BLaER1 treated with 17β-estradiol and CSF1 and Interleukin-3, amounts not matched to agents 10 nM and 100 nM (cell line): ENCODE data around the gene STAP2.
A peak's percentile ranks its signal among the peaks of the same experiment; 100 is the strongest.
"Not testable (repeated sequence)": the region's sequence is repeated elsewhere in the genome, so short reads cannot be mapped to it uniquely, and the experiment has no call there.

Experiments
- H3K27ac ChIP-seq, 11 experiments: shearing (Covaris generic); formaldehyde crosslinking; 2 replicates each; pipeline ENCODE4 v1.8.1; 2022
- H3K27me3 ChIP-seq, 11 experiments: shearing (Covaris generic); formaldehyde crosslinking; 2 replicates each; pipeline ENCODE4 v1.8.1; 2022
- H3K36me3 ChIP-seq, 11 experiments: shearing (Covaris generic); formaldehyde crosslinking; 2 replicates each; pipeline ENCODE4 v1.8.1; 2022
- H3K4me1 ChIP-seq, 10 experiments: shearing (Covaris generic); formaldehyde crosslinking; 2 replicates each; pipeline ENCODE4 v1.8.1; 2022
- H3K4me2 ChIP-seq, 11 experiments: shearing (Covaris generic); formaldehyde crosslinking; 2 replicates each; pipeline ENCODE4 v1.8.1; 2022
- H3K4me3 ChIP-seq, 10 experiments: shearing (Covaris generic); formaldehyde crosslinking; 2 replicates each; pipeline ENCODE4 v1.8.1; 2022
- H3K9ac ChIP-seq, 11 experiments: shearing (Covaris generic); formaldehyde crosslinking; 2 replicates each; pipeline ENCODE4 v1.8.1; 2022
- H3K9me3 ChIP-seq, 11 experiments: shearing (Covaris generic); formaldehyde crosslinking; replicated peaks in 1 of 11; 2 replicates each; pipeline ENCODE4 v1.8.1; 2022
- H4K20me1 ChIP-seq, 11 experiments: shearing (Covaris generic); formaldehyde crosslinking; 2 replicates each; pipeline ENCODE4 v1.8.1; 2022
- Cebpa-rat ChIP-seq, 11 experiments: shearing (Covaris generic); IDR thresholded peaks; 2 replicates each; pipeline ENCODE4 v1.8.1; 2022

The STAP2 gene

GRCh38 chr19:4298810-4299550, 39.6 kb downstream of the STAP2 start:
- H3K27ac ChIP-seq: no peak overlapping the region
- no peak overlapping the region for H3K4me3 ChIP-seq
- H4K20me1 ChIP-seq: peaks cover 0 to 4% (median 0%) of the 10 kb centered on the region in 11 experiments; a peak in 1 of 22 replicates
- no peaks in the 10 kb centered on the region for H3K9me3 ChIP-seq
- H3K27me3 ChIP-seq: no peaks in the 10 kb centered on the region
- peak overlapping the region in 1 of 11 experiments; percentile 57; a peak in 2 of 22 replicates for H3K9ac ChIP-seq
- H3K4me2 ChIP-seq: peak overlapping the region in 2 of 11 experiments; percentile 77; a peak in 2 of 22 replicates
- peaks cover 16 to 63% (median 55%) of the 10 kb centered on the region in 10 experiments for H3K4me1 ChIP-seq
- no peaks in the 10 kb centered on the region for H3K36me3 ChIP-seq
- TF ChIP-seq Cebpa-rat (IDR thresholded peaks at IDR 0.05): no peak

- Histone ChIP-seq H3K9ac (peak overlapping the region in 5 of 11 experiments; percentile 5 to 57 (median 46); a peak in 7 of 22 replicates), H4K20me1 (peaks cover 0 to 4% (median 0%) of the 10 kb centered on the region in 11 experiments; a peak in 1 of 22 replicates), H3K4me2 (peak overlapping the region in 7 of 11 experiments; percentile 9 to 77 (median 70); a peak in 10 of 22 replicates), H3K36me3 (no peaks in the 10 kb centered on the region), H3K9me3 (no peaks in the 10 kb centered on the region), H3K27me3 (no peaks in the 10 kb centered on the region), H3K4me3 (no peak overlapping the region), H3K27ac (peak overlapping the region in 2 of 11 experiments; percentile 18 to 33; a peak in 3 of 22 replicates), H3K4me1 (peaks cover 16 to 58% (median 50%) of the 10 kb centered on the region in 10 experiments)
- no peak for TF ChIP-seq Cebpa-rat (IDR thresholded peaks at IDR 0.05)
These were observed 40.5 kb downstream of the STAP2 start for GRCh38 chr19:4297901-4298809.

DNA sequence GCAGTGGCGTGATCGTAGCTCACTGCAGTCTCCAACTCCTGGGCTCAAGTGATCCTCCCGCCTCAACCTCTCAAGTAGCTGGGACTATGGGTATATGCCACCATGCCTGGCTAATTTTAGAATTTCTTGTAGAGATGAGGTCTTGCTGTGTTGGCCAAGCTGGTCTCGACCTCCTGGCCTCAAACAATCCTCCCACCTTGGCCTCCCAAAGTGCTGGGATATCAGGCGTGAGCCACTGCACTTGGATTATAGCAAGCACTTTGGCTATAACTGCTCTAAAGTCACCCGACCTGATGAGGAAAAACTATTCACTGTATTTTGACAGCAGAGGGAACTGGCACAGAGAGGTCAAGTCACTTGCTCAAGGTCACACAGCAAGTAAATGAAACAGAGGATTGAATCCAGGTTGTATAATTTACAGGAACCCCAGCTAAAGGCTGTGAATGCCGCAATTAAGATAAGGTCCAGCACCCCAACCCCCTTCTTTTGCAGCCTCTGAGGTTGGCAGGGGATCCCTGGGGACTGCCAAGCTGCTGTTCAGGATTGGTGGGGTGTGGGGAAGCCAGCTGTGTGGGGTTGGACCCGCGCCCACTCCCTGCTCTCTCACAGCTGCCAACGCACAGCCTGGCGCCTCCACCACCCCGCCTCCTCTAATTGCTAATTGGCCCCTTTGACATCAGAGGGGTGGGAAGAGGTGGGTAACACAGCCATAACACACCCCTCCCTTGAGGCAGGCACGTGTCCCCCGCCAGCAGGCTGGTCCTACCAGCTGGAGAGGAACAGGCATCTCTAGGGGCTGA, 42.5 kb downstream of the STAP2 start:
- Histone ChIP-seq H3K4me2 (peak overlapping the region; percentile 33 to 77 (median 70)), H4K20me1 (peaks cover 0 to 4% (median 0%) of the 10 kb centered on the region in 11 experiments; a peak in 1 of 22 replicates), H3K27ac (peak overlapping the region in 6 of 11 experiments; percentile 14 to 51 (median 26); a peak in 6 of 22 replicates), H3K36me3 (no peaks in the 10 kb centered on the region), H3K4me3 (no peak overlapping the region), H3K27me3 (no peaks in the 10 kb centered on the region), H3K9ac (peak overlapping the region in 4 of 11 experiments; percentile 0 to 53 (median 28); a peak in 4 of 22 replicates), H3K4me1 (peaks cover 5 to 38% (median 33%) of the 10 kb centered on the region in 10 experiments), H3K9me3 (no peaks in the 10 kb centered on the region)
- no peak for TF ChIP-seq Cebpa-rat (IDR thresholded peaks at IDR 0.05)

DNA sequence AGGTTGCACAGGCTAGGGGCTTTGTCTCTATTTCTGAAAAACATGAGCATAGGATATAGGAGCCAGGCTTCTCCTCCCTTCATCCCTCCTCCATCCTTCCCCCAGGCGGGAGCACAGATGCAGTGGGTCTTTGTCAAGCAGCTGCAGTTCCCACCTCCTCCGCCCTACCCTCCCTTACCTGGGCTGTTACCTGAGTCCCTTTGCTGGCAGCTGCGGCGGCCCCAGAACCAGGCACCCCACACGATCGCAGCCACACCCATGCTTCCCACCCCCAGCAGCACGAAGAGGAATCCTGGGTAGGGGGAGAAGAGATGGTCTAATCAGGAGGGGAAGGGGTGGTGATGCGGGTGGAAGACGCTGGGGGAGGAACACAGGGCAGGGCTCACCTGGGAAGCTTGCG, 44.2 kb downstream of the STAP2 start:
- H3K4me2 ChIP-seq: no peak overlapping the region
- H3K9ac ChIP-seq: no peak overlapping the region

DNA sequence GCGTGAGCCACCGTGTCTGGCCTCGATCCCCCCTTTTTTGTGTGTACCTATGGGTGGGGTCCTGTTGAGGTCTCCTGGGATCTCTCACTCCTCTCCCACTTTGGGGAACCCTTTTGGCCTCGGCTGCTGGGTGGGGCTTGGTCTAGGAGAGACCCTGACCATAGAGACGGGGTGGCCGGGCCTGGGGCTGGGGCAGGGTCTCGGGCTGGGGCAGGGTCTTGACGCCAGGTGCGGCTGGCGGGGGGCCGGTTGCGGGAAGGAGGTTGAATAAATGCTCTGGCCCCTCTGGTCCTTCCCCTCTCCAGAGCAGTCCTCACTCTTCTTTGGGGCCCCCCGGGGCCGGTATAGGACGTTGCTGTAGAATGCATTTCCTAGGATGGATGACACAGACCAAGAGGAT, 46.1 kb downstream of the STAP2 start:
- H3K9ac ChIP-seq: no peak overlapping the region
- H3K36me3 ChIP-seq: no peaks in the 10 kb centered on the region
- H3K27ac ChIP-seq: no peak overlapping the region
- no peak for TF ChIP-seq Cebpa-rat (IDR thresholded peaks at IDR 0.05)
- H3K4me3 ChIP-seq: no peak overlapping the region
- H4K20me1 ChIP-seq: peaks cover 0 to 4% (median 0%) of the 10 kb centered on the region in 11 experiments; a peak in 1 of 22 replicates
- no peaks in the 10 kb centered on the region for H3K27me3 ChIP-seq
- no peak overlapping the region for H3K4me2 ChIP-seq
- H3K9me3 ChIP-seq: no peaks in the 10 kb centered on the region
- peaks cover 5 to 22% (median 21%) of the 10 kb centered on the region in 10 experiments for H3K4me1 ChIP-seq

More for the DNA sequence above, 44.2 kb downstream of the STAP2 start:
- TF ChIP-seq Cebpa-rat (IDR thresholded peaks at IDR 0.05): no peak
- no peaks in the 10 kb centered on the region for H3K27me3 ChIP-seq
- H3K4me1 ChIP-seq: peaks cover 5 to 37% (median 33%) of the 10 kb centered on the region in 10 experiments
- peaks cover 0 to 4% (median 0%) of the 10 kb centered on the region in 11 experiments; a peak in 1 of 22 replicates for H4K20me1 ChIP-seq
- no peak overlapping the region; a peak in 1 of 22 replicates for H3K27ac ChIP-seq
- H3K4me3 ChIP-seq: no peak overlapping the region
- H3K9me3 ChIP-seq: no peaks in the 10 kb centered on the region
- no peaks in the 10 kb centered on the region for H3K36me3 ChIP-seq

DNA sequence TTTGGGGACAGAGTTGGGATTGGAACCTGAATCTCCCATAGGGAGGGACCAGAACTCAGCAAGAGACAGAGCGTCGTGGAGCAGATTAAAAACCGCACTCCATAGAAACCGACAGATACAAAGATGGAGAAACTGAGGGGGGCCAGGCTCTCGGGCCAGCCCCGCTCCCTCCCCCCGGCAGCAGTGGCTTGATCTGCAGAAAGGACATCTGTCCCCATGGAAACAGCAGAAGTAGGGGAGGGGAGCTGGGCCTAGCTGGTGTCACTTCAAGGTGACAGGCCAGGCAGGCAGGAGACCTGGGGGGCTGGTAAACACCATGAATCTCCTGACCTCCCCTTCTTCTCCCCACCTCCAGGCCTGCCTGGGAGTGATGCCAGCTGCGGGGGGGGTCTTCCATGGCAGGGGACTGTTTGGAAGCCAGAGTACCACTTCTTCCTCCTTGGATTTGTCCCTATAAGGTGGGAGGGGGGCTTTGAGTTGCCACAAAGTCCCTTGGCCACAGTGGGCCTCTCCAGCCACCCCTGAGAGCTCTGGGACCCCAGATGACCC, 47.4 kb downstream of the STAP2 start:
- Histone ChIP-seq H3K27ac (no peak overlapping the region), H4K20me1 (no peaks in the 10 kb centered on the region), H3K27me3 (no peaks in the 10 kb centered on the region), H3K9ac (no peak overlapping the region; a peak in 1 of 22 replicates), H3K4me3 (no peak overlapping the region), H3K4me1 (peaks cover under 1 to 9% (median 8%) of the 10 kb centered on the region in 10 experiments), H3K4me2 (no peak overlapping the region), H3K9me3 (no peaks in the 10 kb centered on the region), H3K36me3 (no peaks in the 10 kb centered on the region)
- no peak for TF ChIP-seq Cebpa-rat (IDR thresholded peaks at IDR 0.05)

- Histone ChIP-seq H3K9ac (no peak overlapping the region), H3K4me1 (peaks cover 0 to 4% (median 0%) of the 10 kb centered on the region in 10 experiments; a peak in 2 of 20 replicates), H3K4me3 (no peak overlapping the region), H3K9me3 (no peaks in the 10 kb centered on the region), H3K4me2 (no peak overlapping the region), H4K20me1 (no peaks in the 10 kb centered on the region), H3K27me3 (peaks cover 0 to 4% (median 0%) of the 10 kb centered on the region in 11 experiments; a peak in 6 of 22 replicates), H3K27ac (no peak overlapping the region), H3K36me3 (no peaks in the 10 kb centered on the region)
- no peak for TF ChIP-seq Cebpa-rat (IDR thresholded peaks at IDR 0.05)
These were observed 50.4 kb downstream of the STAP2 start for GRCh38 chr19:4288091-4288777.

DNA sequence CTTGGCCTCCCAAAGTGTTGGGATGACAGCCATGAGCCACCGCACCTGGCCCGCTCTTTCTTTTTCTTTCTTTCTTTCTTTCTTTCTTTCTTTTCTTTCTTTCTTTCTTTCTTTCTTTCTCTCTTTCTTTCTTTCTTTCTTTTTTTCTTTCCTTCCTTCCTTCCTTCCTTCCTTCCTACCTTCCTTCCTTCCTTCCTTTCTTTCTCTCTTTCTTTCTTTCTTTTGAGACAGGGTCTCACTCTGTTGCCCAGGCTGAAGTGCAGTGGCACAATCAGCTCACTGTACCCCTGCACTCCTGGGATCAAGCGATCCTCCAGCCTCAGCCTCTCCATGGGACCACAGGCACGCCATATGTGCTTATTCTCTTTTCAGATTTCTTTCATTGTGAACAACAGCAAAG, 52.5 kb downstream of the STAP2 start:
- H3K4me3 ChIP-seq, H3K27ac ChIP-seq, H3K4me1 ChIP-seq, H3K4me2 ChIP-seq, H3K9me3 ChIP-seq, H3K9ac ChIP-seq, H4K20me1 ChIP-seq, H3K36me3 ChIP-seq: not testable (repeated sequence)
- peaks cover 16 to 24% (median 21%) of the 10 kb centered on the region in 11 experiments for H3K27me3 ChIP-seq
